ENCODE results near the gene WDFY1.
A peak's percentile ranks its signal among the peaks of the same experiment; 100 is the strongest.

Gene WDFY1

GRCh38 chr2:223991611-223992010, 46.5 kb upstream of the WDFY1 start:
- no peak overlapping the region for H3K4me2 ChIP-seq (ENCODE audit: low read length)
- no peaks in the 10 kb centered on the region for H3K9me3 ChIP-seq (ENCODE audit: low read length)
- TF ChIP-seq CTCF (IDR thresholded peaks at IDR 0.05; ENCODE audit: low read length) (no peak), EZH2 (IDR thresholded peaks at IDR 0.05; ENCODE audit: borderline replicate concordance, low read length) (no peak)
- H3F3A ChIP-seq (ENCODE audit: insufficient read depth, low read length): no peaks in the 10 kb centered on the region
- H3K36me3 ChIP-seq (ENCODE audit: insufficient read depth, low read length): no peaks in the 10 kb centered on the region
- H3K27ac ChIP-seq (ENCODE audit: low read depth, low read length, poor library complexity, severe bottlenecking): no peak overlapping the region
- H3K4me1 ChIP-seq (ENCODE audit: insufficient read depth, low read length, severe bottlenecking): no peaks in the 10 kb centered on the region
- no peak overlapping the region for H3K4me3 ChIP-seq (ENCODE audit: low read depth, low read length, poor library complexity, severe bottlenecking)
- no peaks in the 10 kb centered on the region for H3K27me3 ChIP-seq (ENCODE audit: insufficient read depth, low read length)
- no peak overlapping the region for H2AFZ ChIP-seq (ENCODE audit: low read length)
- H4K20me1 ChIP-seq (ENCODE audit: insufficient read depth, low read length): no peaks in the 10 kb centered on the region
- no peaks in the 10 kb centered on the region for H3K79me2 ChIP-seq (ENCODE audit: insufficient read depth, low read length)
- H3K9me2 ChIP-seq (ENCODE audit: low read depth, low read length): no peaks in the 10 kb centered on the region
- no peak overlapping the region for H3K9ac ChIP-seq (ENCODE audit: low read length)

- no peak for TF ChIP-seq CTCF (IDR thresholded peaks at IDR 0.05; ENCODE audit: low read length)
- TF ChIP-seq EZH2 (IDR thresholded peaks at IDR 0.05; ENCODE audit: borderline replicate concordance, low read length): no peak
- no peaks in the 10 kb centered on the region for H3K36me3 ChIP-seq (ENCODE audit: insufficient read depth, low read length)
- H3K9ac ChIP-seq (ENCODE audit: low read length): no peak overlapping the region
- no peaks in the 10 kb centered on the region for H3K79me2 ChIP-seq (ENCODE audit: insufficient read depth, low read length)
- no peaks in the 10 kb centered on the region for H4K20me1 ChIP-seq (ENCODE audit: insufficient read depth, low read length)
- no peak overlapping the region for H3K4me3 ChIP-seq (ENCODE audit: low read depth, low read length, poor library complexity, severe bottlenecking)
- H3K4me2 ChIP-seq (ENCODE audit: low read length): no peak overlapping the region
- H3K27me3 ChIP-seq (ENCODE audit: insufficient read depth, low read length): 0 out of 2 replicates have a peak, but pooled peaks cover under 1% of the 10 kb centered on the region
- H3K4me1 ChIP-seq (ENCODE audit: insufficient read depth, low read length, severe bottlenecking): no peaks in the 10 kb centered on the region
- no peak overlapping the region for H3K27ac ChIP-seq (ENCODE audit: low read depth, low read length, poor library complexity, severe bottlenecking)
- H3K9me3 ChIP-seq (ENCODE audit: low read length): no peaks in the 10 kb centered on the region
- no peaks in the 10 kb centered on the region for H3K9me2 ChIP-seq (ENCODE audit: low read depth, low read length)
- no peak overlapping the region for H2AFZ ChIP-seq (ENCODE audit: low read length)
- no peaks in the 10 kb centered on the region for H3F3A ChIP-seq (ENCODE audit: insufficient read depth, low read length)
These were observed 44.7 kb upstream of the WDFY1 start for GRCh38 chr2:223989856-223990232.

GRCh38 chr2:223989206-223989855, 44.2 kb upstream of the WDFY1 start:
- Histone ChIP-seq H3K27ac (ENCODE audit: low read depth, low read length, poor library complexity, severe bottlenecking) (no peak overlapping the region), H4K20me1 (ENCODE audit: insufficient read depth, low read length) (no peaks in the 10 kb centered on the region), H3K9me3 (ENCODE audit: low read length) (no peaks in the 10 kb centered on the region), H3F3A (ENCODE audit: insufficient read depth, low read length) (no peaks in the 10 kb centered on the region), H3K4me3 (ENCODE audit: low read depth, low read length, poor library complexity, severe bottlenecking) (no peak overlapping the region), H2AFZ (ENCODE audit: low read length) (no peak overlapping the region), H3K9me2 (ENCODE audit: low read depth, low read length) (no peaks in the 10 kb centered on the region), H3K9ac (ENCODE audit: low read length) (no peak overlapping the region), H3K36me3 (ENCODE audit: insufficient read depth, low read length) (no peaks in the 10 kb centered on the region), H3K79me2 (ENCODE audit: insufficient read depth, low read length) (no peaks in the 10 kb centered on the region), H3K27me3 (ENCODE audit: insufficient read depth, low read length) (0 out of 2 replicates have a peak, but pooled peaks cover 5% of the 10 kb centered on the region), H3K4me2 (ENCODE audit: low read length) (no peak overlapping the region), H3K4me1 (ENCODE audit: insufficient read depth, low read length, severe bottlenecking) (no peaks in the 10 kb centered on the region)
- no peak for TF ChIP-seq EZH2 (IDR thresholded peaks at IDR 0.05; ENCODE audit: borderline replicate concordance, low read length)
- TF ChIP-seq CTCF (IDR thresholded peaks at IDR 0.05; ENCODE audit: low read length): peak; percentile 66
